K562 (cell line): ENCODE data around the gene DPEP1. TPM values are rescaled to one million over a fixed set of nuclear protein-coding genes. Genes with fewer than 3 reads are reported as not detected.
A peak's percentile ranks its signal among the peaks of the same experiment; 100 is the strongest.

Experiments used
- ATAC-seq: fragments of 200-7000 bp; cut with Tn5 transposase; 3 replicates; pipeline ENCODE4 v1.9.1; 2020; ENCODE audit warnings: moderate library complexity
- BruUV-seq: library from RNA; stranded (reverse); fragments of 400-500 nt; replicated peaks from 2 replicates; lab custom pipeline; 2021; lab: Mats Ljungman, UMichigan
- CTCF ChIA-PET: fragments of 300-600 bp; formaldehyde crosslinking; extraction: SDS; loops from one replicate; lab custom pipeline; 2021; ENCODE audit warnings: low intra/inter-chr PET ratio; lab: Yijun Ruan, JAX
- POLR2A ChIA-PET: fragments of 300-600, 350-650 bp; sonication (Branson Sonifier 250); formaldehyde crosslinking; extraction: SDS; loops from one replicate; lab custom pipeline; 2021; ENCODE audit warnings: antibody characterized with exemption, inconsistent platforms; lab: Yijun Ruan, JAX
- DNase-seq, 4 experiments: peaks; one replicate each; pipeline versions ENCODE4 v3.0.0 to v3.0.0-alpha.2; 2011 to 2018; ENCODE audit warnings: low spot score in 3 of 4, mixed read lengths in 3 of 4; ENCODE audit errors: extremely low read depth in 1 of 4
- FAIRE-seq: peaks from 2 replicates; lab custom pipeline; 2011; peaks lifted over from hg19 to GRCh38; lab: Jason Lieb, UNC
- H2AFZ ChIP-seq: 2 replicates; pipeline ENCODE4 v1.6.0; 2011; ENCODE audit warnings: low read depth, low read length, control low read depth, inconsistent platforms
- H3K27ac ChIP-seq: fragments of 200-600 bp; 3 replicates; pipeline ENCODE4 v1.8.0; 2011; ENCODE audit warnings: low read depth, mild to moderate bottlenecking, control low read depth, inconsistent platforms, low read length, moderate library complexity, mixed read lengths; ENCODE audit errors: extremely low read depth
- H3K27me3 ChIP-seq, 2 experiments: fragments of 300-600 bp in 1 of 2; 2 replicates in 1 of 2; 3 replicates in 1 of 2; pipeline versions ENCODE4 v1.6.0 to v1.8.0; 2011; ENCODE audit warnings: inconsistent platforms in 2 of 2, low read length in 2 of 2, mild to moderate bottlenecking in 1 of 2, mixed read lengths in 1 of 2, moderate library complexity in 1 of 2; ENCODE audit not compliant: control insufficient read depth in 2 of 2, insufficient read depth in 2 of 2
- H3K36me3 ChIP-seq: fragments of 300-600 bp; 3 replicates; pipeline ENCODE4 v1.8.0; 2011; ENCODE audit warnings: mild to moderate bottlenecking, low read length, inconsistent platforms; ENCODE audit not compliant: control insufficient read depth, insufficient read depth
- H3K4me1 ChIP-seq, 2 experiments: fragments of 200-600 bp in 1 of 2; replicated peaks in 1 of 2; 2 replicates in 1 of 2; 3 replicates in 1 of 2; pipeline versions ENCODE4 v1.5.1 to v1.8.0; 2011; ENCODE audit warnings: inconsistent platforms in 2 of 2, low read length in 2 of 2, mild to moderate bottlenecking in 1 of 2, mixed read lengths in 1 of 2, moderate library complexity in 1 of 2; ENCODE audit not compliant: control insufficient read depth in 2 of 2, insufficient read depth in 2 of 2
- H3K4me2 ChIP-seq: 2 replicates; pipeline ENCODE4 v1.6.1; 2011; ENCODE audit warnings: low read length, control low read depth, inconsistent platforms, mixed read lengths; ENCODE audit not compliant: insufficient read depth
- H3K4me3 ChIP-seq: fragments of 200-600 bp; sonication (generic), shearing (Covaris generic); 2 replicates; pipeline ENCODE4 v1.5.1; 2016; ENCODE audit warnings: control low read depth, inconsistent platforms
- H3K79me2 ChIP-seq: fragments of 200-600 bp; 3 replicates; pipeline ENCODE4 v1.8.0; 2011; ENCODE audit warnings: low read length, inconsistent platforms; ENCODE audit not compliant: control insufficient read depth, insufficient read depth
- H3K9ac ChIP-seq, 2 experiments: 2 replicates each; pipeline versions ENCODE4 v1.6.0 to v1.6.1; 2011; ENCODE audit warnings: low read depth in 2 of 2, low read length in 2 of 2, control low read depth in 1 of 2, inconsistent platforms in 1 of 2, mild to moderate bottlenecking in 1 of 2, mixed read lengths in 1 of 2; ENCODE audit not compliant: insufficient read depth in 1 of 2
- H3K9me1 ChIP-seq: one replicate; pipeline ENCODE4 v1.6.0; 2011; ENCODE audit warnings: inconsistent platforms, mild to moderate bottlenecking, low read length, moderate library complexity; ENCODE audit not compliant: control insufficient read depth, insufficient read depth
- H3K9me3 ChIP-seq: replicated peaks from 2 replicates; pipeline ENCODE4 v1.5.1; 2011; ENCODE audit warnings: low read depth, low read length, inconsistent platforms; ENCODE audit not compliant: control insufficient read depth, insufficient read depth
- H4K20me1 ChIP-seq: replicated peaks from 2 replicates; pipeline ENCODE4 v1.6.1; 2011; ENCODE audit warnings: low read length, inconsistent platforms, mixed read lengths; ENCODE audit not compliant: control insufficient read depth, insufficient read depth
- CEBPB ChIP-seq: fragments of 450-650 bp; IDR thresholded peaks from 2 replicates; pipeline ENCODE4 v1.6.1; 2016; ENCODE audit warnings: missing genetic modification characterization, missing compliant biosample characterization
- E2F3 ChIP-seq: fragments of 250-450 bp; sonication (Bioruptor Pico); IDR thresholded peaks from 2 replicates; pipeline ENCODE4 v1.4.0; 2020; ENCODE audit warnings: mild to moderate bottlenecking
- NFIC ChIP-seq: fragments of 450-650 bp; IDR thresholded peaks from 2 replicates; pipeline ENCODE4 v1.6.1; 2017; ENCODE audit warnings: mild to moderate bottlenecking, inconsistent platforms
- SOX6 ChIP-seq: fragments of 450-650 bp; IDR thresholded peaks from 2 replicates; pipeline ENCODE4 v1.6.1; 2014; ENCODE audit warnings: mild to moderate bottlenecking
- ZNF583 ChIP-seq: fragments of 250-450 bp; sonication (Bioruptor Pico); IDR thresholded peaks from 2 replicates; pipeline ENCODE4 v1.4.0; 2020
- WGBS: fragments of 100-300 bp; shearing (Covaris generic); methylation state at CpG from one replicate; pipeline ENCODE4 v1.1.6; 2016; ENCODE audit warnings: low coverage, mixed read lengths; ENCODE audit not compliant: insufficient coverage; ENCODE audit errors: missing lambda C conversion rate; 5-methylcytosine and 5-hydroxymethylcytosine counted together
- in situ Hi-C: fragments of 300-500 bp; cut with MboI; formaldehyde crosslinking; loops from 4 replicates; pipeline ENCODE4 v1.15.0; 2018; ENCODE audit warnings: inconsistent platforms, mixed read lengths
- intact Hi-C: fragments of 100-400 bp; cut with micrococcal nuclease; formaldehyde crosslinking; loops from 2 replicates; pipeline ENCODE4 v1.14.2; 2022
- polyA plus RNA-seq, 8 experiments: library from polyadenylated mRNA; depleted of rRNA in 4 of 8; stranded (reverse) in 5 of 8; unstranded in 3 of 8; fragments of >200 nt; fragmentation: Nextera tagmentation in 2 of 8; fragmentation: Illumina TruSeq in 1 of 8; extraction: Ambion mirVana in 2 of 8; extraction: Trizol in 1 of 8; gene quantifications; 2 replicates each; pipeline versions ENCODE4 v1.2.1 to v1.2.3, GENCODE V29; 2011 to 2014; ENCODE audit warnings: inconsistent platforms in 1 of 8, missing spikeins in 1 of 8
- total RNA-seq, 7 experiments: library from RNA; depleted of rRNA in 6 of 7; stranded (reverse); fragments of >200 nt in 6 of 7; fragmentation: Illumina TruSeq in 2 of 7; extraction: Trizol in 2 of 7; gene quantifications; 2 replicates each; pipeline versions ENCODE4 v1.2.1 to v1.2.3, GENCODE V29; 2011 to 2021; ENCODE audit warnings: low replicate concordance in 1 of 7
- TF ChIP-seq, protein P1 (sequence below): fragments of 200-600 bp; sonication (generic); IDR thresholded peaks from one replicate; pipeline ENCODE4 v1.6.1; 2012; ENCODE audit warnings: mild to moderate bottlenecking, low read depth, low read length, inconsistent platforms
- TF ChIP-seq, protein P2 (sequence below): fragments of 450-650 bp; formaldehyde crosslinking; IDR thresholded peaks from 2 replicates; pipeline ENCODE4 v1.4.0; 2020; ENCODE audit warnings: mild to moderate bottlenecking, moderate library complexity
- TF ChIP-seq, protein P3 (sequence below): fragments of 450-650 bp; IDR thresholded peaks from 2 replicates; pipeline ENCODE4 v1.6.1; 2016

The DPEP1 gene
- total and polyA plus RNA-seq, 9 of the 15 experiments (the other 6 are each of a cell fraction or from before 2014, with no cell fraction given): 0.14 to 0.31 (median 0.20) TPM; not detected in 6

DNA sequence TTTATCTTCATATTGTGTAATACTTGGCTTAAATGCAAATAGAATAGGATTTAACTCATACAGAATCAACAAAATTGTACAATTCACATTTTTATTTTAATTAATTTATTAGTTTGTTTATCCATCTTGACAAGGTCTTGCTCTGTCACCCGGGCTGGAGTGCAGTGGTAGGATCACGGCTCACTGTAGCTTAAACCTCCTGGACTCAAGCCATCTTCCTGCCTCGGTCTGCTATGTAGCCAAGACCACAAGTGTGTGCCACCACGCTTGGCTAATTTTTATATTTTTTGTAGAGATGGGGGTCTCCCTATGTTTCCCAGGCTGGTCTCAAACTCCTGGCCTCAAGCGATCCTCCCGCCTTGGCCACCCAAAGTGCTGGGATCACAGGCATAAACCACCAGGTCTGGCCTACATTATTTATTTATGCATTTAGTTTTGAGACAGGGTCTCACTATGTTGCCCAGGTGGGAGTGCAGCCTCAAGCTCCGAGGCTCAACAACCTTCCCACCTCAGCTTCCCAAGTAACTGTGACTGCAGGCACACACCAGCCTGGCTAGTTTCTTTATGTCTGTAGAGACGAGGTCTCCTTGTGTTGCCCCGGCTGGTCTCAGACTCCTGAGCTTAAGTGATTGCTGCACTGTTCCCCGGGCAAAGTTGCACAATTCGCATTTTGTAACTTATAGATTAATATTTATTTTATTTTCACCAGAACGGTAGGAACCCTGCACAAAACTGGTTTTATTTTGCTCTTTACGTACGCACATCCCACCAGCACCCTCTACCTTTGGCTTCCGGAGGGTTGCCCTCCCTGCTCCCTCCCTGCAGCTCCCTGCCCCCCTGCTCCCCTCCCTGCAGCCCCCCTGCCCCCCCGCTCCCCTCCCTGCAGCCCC is 4.9 kb downstream of the DPEP1 start:
- Histone ChIP-seq H3K36me3 (no peaks in the 10 kb centered on the region), H3K4me2 (no peak overlapping the region), H3K4me3 (no peak overlapping the region), H3K4me1 (peaks cover 0 to 56% of the 10 kb centered on the region in 2 experiments; a peak in 2 of 5 replicates), H4K20me1 (no peaks in the 10 kb centered on the region), H2AFZ (no peak overlapping the region), H3K27ac (no peak overlapping the region), H3K79me2 (no peaks in the 10 kb centered on the region), H3K9me1 (no peaks in the 10 kb centered on the region), H3K9ac (no peak overlapping the region), H3K9me3 (no peaks in the 10 kb centered on the region), H3K27me3 (peaks cover 16 to 33% of the 10 kb centered on the region in 2 experiments)
- DNase-seq (no peak), ATAC-seq (no peak), FAIRE-seq (no peak)
- ChIA-PET CTCF (no interaction called here), POLR2A (no interaction called here)
- in situ Hi-C loops: no loop called here
- BruUV-seq: no TSS peak
- intact Hi-C loops: no loop called here
- WGBS: 6% methylated on average over 12 of the region's 16 CpGs
- no peak for TF ChIP-seq E2F3
- 0 out of 2 replicates have a peak, but pooled peaks have one; percentile 12 for TF ChIP-seq NFIC
- TF ChIP-seq, protein P1, sequence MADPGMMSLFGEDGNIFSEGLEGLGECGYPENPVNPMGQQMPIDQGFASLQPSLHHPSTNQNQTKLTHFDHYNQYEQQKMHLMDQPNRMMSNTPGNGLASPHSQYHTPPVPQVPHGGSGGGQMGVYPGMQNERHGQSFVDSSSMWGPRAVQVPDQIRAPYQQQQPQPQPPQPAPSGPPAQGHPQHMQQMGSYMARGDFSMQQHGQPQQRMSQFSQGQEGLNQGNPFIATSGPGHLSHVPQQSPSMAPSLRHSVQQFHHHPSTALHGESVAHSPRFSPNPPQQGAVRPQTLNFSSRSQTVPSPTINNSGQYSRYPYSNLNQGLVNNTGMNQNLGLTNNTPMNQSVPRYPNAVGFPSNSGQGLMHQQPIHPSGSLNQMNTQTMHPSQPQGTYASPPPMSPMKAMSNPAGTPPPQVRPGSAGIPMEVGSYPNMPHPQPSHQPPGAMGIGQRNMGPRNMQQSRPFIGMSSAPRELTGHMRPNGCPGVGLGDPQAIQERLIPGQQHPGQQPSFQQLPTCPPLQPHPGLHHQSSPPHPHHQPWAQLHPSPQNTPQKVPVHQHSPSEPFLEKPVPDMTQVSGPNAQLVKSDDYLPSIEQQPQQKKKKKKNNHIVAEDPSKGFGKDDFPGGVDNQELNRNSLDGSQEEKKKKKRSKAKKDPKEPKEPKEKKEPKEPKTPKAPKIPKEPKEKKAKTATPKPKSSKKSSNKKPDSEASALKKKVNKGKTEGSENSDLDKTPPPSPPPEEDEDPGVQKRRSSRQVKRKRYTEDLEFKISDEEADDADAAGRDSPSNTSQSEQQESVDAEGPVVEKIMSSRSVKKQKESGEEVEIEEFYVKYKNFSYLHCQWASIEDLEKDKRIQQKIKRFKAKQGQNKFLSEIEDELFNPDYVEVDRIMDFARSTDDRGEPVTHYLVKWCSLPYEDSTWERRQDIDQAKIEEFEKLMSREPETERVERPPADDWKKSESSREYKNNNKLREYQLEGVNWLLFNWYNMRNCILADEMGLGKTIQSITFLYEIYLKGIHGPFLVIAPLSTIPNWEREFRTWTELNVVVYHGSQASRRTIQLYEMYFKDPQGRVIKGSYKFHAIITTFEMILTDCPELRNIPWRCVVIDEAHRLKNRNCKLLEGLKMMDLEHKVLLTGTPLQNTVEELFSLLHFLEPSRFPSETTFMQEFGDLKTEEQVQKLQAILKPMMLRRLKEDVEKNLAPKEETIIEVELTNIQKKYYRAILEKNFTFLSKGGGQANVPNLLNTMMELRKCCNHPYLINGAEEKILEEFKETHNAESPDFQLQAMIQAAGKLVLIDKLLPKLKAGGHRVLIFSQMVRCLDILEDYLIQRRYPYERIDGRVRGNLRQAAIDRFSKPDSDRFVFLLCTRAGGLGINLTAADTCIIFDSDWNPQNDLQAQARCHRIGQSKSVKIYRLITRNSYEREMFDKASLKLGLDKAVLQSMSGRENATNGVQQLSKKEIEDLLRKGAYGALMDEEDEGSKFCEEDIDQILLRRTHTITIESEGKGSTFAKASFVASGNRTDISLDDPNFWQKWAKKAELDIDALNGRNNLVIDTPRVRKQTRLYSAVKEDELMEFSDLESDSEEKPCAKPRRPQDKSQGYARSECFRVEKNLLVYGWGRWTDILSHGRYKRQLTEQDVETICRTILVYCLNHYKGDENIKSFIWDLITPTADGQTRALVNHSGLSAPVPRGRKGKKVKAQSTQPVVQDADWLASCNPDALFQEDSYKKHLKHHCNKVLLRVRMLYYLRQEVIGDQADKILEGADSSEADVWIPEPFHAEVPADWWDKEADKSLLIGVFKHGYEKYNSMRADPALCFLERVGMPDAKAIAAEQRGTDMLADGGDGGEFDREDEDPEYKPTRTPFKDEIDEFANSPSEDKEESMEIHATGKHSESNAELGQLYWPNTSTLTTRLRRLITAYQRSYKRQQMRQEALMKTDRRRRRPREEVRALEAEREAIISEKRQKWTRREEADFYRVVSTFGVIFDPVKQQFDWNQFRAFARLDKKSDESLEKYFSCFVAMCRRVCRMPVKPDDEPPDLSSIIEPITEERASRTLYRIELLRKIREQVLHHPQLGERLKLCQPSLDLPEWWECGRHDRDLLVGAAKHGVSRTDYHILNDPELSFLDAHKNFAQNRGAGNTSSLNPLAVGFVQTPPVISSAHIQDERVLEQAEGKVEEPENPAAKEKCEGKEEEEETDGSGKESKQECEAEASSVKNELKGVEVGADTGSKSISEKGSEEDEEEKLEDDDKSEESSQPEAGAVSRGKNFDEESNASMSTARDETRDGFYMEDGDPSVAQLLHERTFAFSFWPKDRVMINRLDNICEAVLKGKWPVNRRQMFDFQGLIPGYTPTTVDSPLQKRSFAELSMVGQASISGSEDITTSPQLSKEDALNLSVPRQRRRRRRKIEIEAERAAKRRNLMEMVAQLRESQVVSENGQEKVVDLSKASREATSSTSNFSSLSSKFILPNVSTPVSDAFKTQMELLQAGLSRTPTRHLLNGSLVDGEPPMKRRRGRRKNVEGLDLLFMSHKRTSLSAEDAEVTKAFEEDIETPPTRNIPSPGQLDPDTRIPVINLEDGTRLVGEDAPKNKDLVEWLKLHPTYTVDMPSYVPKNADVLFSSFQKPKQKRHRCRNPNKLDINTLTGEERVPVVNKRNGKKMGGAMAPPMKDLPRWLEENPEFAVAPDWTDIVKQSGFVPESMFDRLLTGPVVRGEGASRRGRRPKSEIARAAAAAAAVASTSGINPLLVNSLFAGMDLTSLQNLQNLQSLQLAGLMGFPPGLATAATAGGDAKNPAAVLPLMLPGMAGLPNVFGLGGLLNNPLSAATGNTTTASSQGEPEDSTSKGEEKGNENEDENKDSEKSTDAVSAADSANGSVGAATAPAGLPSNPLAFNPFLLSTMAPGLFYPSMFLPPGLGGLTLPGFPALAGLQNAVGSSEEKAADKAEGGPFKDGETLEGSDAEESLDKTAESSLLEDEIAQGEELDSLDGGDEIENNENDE: no peak
- TF ChIP-seq, protein P2, sequence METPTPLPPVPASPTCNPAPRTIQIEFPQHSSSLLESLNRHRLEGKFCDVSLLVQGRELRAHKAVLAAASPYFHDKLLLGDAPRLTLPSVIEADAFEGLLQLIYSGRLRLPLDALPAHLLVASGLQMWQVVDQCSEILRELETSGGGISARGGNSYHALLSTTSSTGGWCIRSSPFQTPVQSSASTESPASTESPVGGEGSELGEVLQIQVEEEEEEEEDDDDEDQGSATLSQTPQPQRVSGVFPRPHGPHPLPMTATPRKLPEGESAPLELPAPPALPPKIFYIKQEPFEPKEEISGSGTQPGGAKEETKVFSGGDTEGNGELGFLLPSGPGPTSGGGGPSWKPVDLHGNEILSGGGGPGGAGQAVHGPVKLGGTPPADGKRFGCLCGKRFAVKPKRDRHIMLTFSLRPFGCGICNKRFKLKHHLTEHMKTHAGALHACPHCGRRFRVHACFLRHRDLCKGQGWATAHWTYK (CRISPR knock-in tag): no peak
- TF ChIP-seq ZNF583 (CRISPR knock-in tag): no peak
- TF ChIP-seq SOX6: no peak
- TF ChIP-seq CEBPB (tag): peak; percentile 57
- TF ChIP-seq, protein P3, sequence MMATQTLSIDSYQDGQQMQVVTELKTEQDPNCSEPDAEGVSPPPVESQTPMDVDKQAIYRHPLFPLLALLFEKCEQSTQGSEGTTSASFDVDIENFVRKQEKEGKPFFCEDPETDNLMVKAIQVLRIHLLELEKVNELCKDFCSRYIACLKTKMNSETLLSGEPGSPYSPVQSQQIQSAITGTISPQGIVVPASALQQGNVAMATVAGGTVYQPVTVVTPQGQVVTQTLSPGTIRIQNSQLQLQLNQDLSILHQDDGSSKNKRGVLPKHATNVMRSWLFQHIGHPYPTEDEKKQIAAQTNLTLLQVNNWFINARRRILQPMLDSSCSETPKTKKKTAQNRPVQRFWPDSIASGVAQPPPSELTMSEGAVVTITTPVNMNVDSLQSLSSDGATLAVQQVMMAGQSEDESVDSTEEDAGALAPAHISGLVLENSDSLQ: no peak
